Panc1 (cell line): ENCODE data around the gene S100A12. TPM values are rescaled to one million over a fixed set of nuclear protein-coding genes. Genes with fewer than 3 reads are reported as not detected.
"Not testable (repeated sequence)": the region's sequence is repeated elsewhere in the genome, so short reads cannot be mapped to it uniquely, and the experiment has no call there.

Experiments
- ATAC-seq: fragments of 200-7000 bp; cut with Tn5 transposase; 2 replicates; pipeline ENCODE4 v1.9.1; 2020; ENCODE audit warnings: mild to moderate bottlenecking, moderate library complexity
- BruUV-seq: library from RNA; stranded (reverse); fragments of 400-500 nt; replicated peaks from 2 replicates; lab custom pipeline; 2021; lab: Mats Ljungman, UMichigan
- CTCF ChIA-PET: fragments of 300-600 bp; sonication (Branson Sonifier 250); formaldehyde crosslinking; loops from one replicate; lab custom pipeline; 2022; ENCODE audit warnings: antibody characterized with exemption; lab: Charles Lee
- POLR2A ChIA-PET: fragments of 300-600 bp; sonication (Branson Sonifier 250); formaldehyde crosslinking; loops from one replicate; lab custom pipeline; 2022; ENCODE audit warnings: antibody characterized with exemption; lab: Charles Lee
- DNase-seq: peaks from one replicate; pipeline ENCODE4 v3.0.0-alpha.2; 2010; ENCODE audit warnings: low read depth, low spot score
- H3K27ac ChIP-seq: 2 replicates; pipeline ENCODE4 v1.5.1; 2011; ENCODE audit warnings: mild to moderate bottlenecking, low read length, inconsistent platforms
- H3K27me3 ChIP-seq: fragments of 200-500 bp; sonication (Bioruptor generic); 2 replicates; pipeline ENCODE4 v1.6.0; 2014; ENCODE audit warnings: low read length, inconsistent platforms; ENCODE audit not compliant: control insufficient read depth, insufficient read depth
- H3K36me3 ChIP-seq: fragments of 200-500 bp; sonication (Bioruptor generic); 2 replicates; pipeline ENCODE4 v1.5.1; 2014; ENCODE audit warnings: inconsistent platforms, mild to moderate bottlenecking, low read length, moderate library complexity; ENCODE audit not compliant: control insufficient read depth, insufficient read depth
- H3K4me1 ChIP-seq: 2 replicates; pipeline ENCODE4 v1.5.1; 2011; ENCODE audit warnings: inconsistent platforms, mild to moderate bottlenecking, low read length, moderate library complexity; ENCODE audit not compliant: control insufficient read depth, insufficient read depth
- H3K4me3 ChIP-seq, 2 experiments: 2 replicates each; pipeline ENCODE4 v1.5.1; 2011 to 2012; ENCODE audit warnings: low read depth in 2 of 2, low read length in 2 of 2, mild to moderate bottlenecking in 2 of 2, inconsistent platforms in 1 of 2, moderate library complexity in 1 of 2
- H3K9me3 ChIP-seq: fragments of 200-500 bp; sonication (Bioruptor generic); 2 replicates; pipeline ENCODE4 v1.5.1; 2014; ENCODE audit warnings: low read depth, mild to moderate bottlenecking, inconsistent platforms, low read length, moderate library complexity; ENCODE audit not compliant: control insufficient read depth, insufficient read depth
- POLR2AphosphoS5 ChIP-seq: IDR thresholded peaks from 2 replicates; pipeline ENCODE4 v1.6.1; 2012; ENCODE audit warnings: mild to moderate bottlenecking, low read depth, low read length, moderate library complexity
- SIN3A ChIP-seq: IDR thresholded peaks from 2 replicates; pipeline ENCODE4 v1.6.1; 2012; ENCODE audit warnings: low read depth, mild to moderate bottlenecking, low read length, moderate library complexity, borderline replicate concordance; ENCODE audit not compliant: insufficient read depth
- TCF7L2 ChIP-seq: IDR thresholded peaks from 2 replicates; pipeline ENCODE4 v1.6.1; 2011; ENCODE audit warnings: mild to moderate bottlenecking, low read depth, low read length, inconsistent platforms
- in situ Hi-C: cut with HindIII; loops from 2 replicates; pipeline ENCODE4 v1.10.0; 2016; ENCODE audit warnings: low sequenced_read_pairs, low pct_unique_long_range_greater_than_20kb
- intact Hi-C: fragments of 100-400 bp; cut with micrococcal nuclease; formaldehyde crosslinking; loops from one replicate; pipeline ENCODE4 v1.10.0; 2022; ENCODE audit not compliant: unreplicated experiment
- total RNA-seq: library from RNA; stranded (reverse); gene quantifications from one replicate; pipeline ENCODE4 v1.2.1, GENCODE V29; 2021; ENCODE audit not compliant: unreplicated experiment
- TF ChIP-seq, protein P1 (sequence below): fragments of 450-650 bp; IDR thresholded peaks from 2 replicates; pipeline ENCODE4 v1.5.1; 2017; ENCODE audit warnings: mild to moderate bottlenecking
- TF ChIP-seq, protein P2 (sequence below), 2 experiments: IDR thresholded peaks; 2 replicates each; pipeline ENCODE4 v1.6.1; 2011 to 2012; ENCODE audit warnings: low read depth in 2 of 2, control low read depth in 1 of 2, low read length in 1 of 2, mild to moderate bottlenecking in 1 of 2, moderate library complexity in 1 of 2; ENCODE audit not compliant: insufficient read depth in 1 of 2

The S100A12 gene
- total RNA-seq, 1 experiment from 2014 or later = not detected

- 0 out of 2 replicates have a peak, but pooled peaks have one; percentile 41 for ATAC-seq
- BruUV-seq = no TSS peak
- CTCF ChIA-PET = interaction anchor here (0.6 kb wide), 1 partner anchor 159 kb away, joined by 3 read pairs; no protein-coding TSS in a partner anchor
Observed at GRCh38 chr1:153348511-153349362, 26.7 kb downstream of the S100A12 start, which contains the start of gene PGLYRP4. TSS of gene PGLYRP4 (minus strand) at chr1:153348841. CDS start at chr1:153347932, 909 bp downstream.

DNA sequence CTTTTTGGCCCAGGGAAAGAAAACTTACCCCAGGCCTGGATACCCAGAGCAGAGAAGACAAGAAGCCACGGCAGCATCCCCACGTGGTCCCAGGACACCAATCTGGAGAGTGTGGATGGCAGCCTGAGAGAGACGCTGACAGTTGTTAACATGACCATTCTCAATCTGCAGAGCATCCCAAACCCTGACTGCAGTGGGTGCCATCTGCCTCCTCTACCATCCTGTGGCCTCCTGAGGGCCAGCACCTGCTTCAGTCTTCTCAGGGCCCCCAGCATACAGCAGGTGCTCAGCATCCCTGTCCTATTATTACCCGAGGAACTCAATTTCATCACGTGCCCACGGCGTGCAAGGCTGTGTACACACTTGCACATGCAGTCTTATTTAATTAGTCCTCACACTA is 27.6 kb downstream of the S100A12 start:
- H3K4me1 ChIP-seq = peaks cover 7% of the 10 kb centered on the region; the same call in 1 of the 2 replicates
- H3K4me3 ChIP-seq = no peak overlapping the region
- no peak overlapping the region for H3K27ac ChIP-seq
- no peak for DNase-seq
- ATAC-seq = no peak
- H3K36me3 ChIP-seq = no peaks in the 10 kb centered on the region
- peaks cover 14% of the 10 kb centered on the region for H3K27me3 ChIP-seq
- no TSS peak for BruUV-seq
- TF ChIP-seq SIN3A = no peak
- no peak for TF ChIP-seq TCF7L2
- no peak for TF ChIP-seq POLR2AphosphoS5
- TF ChIP-seq, protein P1, sequence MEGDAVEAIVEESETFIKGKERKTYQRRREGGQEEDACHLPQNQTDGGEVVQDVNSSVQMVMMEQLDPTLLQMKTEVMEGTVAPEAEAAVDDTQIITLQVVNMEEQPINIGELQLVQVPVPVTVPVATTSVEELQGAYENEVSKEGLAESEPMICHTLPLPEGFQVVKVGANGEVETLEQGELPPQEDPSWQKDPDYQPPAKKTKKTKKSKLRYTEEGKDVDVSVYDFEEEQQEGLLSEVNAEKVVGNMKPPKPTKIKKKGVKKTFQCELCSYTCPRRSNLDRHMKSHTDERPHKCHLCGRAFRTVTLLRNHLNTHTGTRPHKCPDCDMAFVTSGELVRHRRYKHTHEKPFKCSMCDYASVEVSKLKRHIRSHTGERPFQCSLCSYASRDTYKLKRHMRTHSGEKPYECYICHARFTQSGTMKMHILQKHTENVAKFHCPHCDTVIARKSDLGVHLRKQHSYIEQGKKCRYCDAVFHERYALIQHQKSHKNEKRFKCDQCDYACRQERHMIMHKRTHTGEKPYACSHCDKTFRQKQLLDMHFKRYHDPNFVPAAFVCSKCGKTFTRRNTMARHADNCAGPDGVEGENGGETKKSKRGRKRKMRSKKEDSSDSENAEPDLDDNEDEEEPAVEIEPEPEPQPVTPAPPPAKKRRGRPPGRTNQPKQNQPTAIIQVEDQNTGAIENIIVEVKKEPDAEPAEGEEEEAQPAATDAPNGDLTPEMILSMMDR = no peak
- TF ChIP-seq, protein P2, sequence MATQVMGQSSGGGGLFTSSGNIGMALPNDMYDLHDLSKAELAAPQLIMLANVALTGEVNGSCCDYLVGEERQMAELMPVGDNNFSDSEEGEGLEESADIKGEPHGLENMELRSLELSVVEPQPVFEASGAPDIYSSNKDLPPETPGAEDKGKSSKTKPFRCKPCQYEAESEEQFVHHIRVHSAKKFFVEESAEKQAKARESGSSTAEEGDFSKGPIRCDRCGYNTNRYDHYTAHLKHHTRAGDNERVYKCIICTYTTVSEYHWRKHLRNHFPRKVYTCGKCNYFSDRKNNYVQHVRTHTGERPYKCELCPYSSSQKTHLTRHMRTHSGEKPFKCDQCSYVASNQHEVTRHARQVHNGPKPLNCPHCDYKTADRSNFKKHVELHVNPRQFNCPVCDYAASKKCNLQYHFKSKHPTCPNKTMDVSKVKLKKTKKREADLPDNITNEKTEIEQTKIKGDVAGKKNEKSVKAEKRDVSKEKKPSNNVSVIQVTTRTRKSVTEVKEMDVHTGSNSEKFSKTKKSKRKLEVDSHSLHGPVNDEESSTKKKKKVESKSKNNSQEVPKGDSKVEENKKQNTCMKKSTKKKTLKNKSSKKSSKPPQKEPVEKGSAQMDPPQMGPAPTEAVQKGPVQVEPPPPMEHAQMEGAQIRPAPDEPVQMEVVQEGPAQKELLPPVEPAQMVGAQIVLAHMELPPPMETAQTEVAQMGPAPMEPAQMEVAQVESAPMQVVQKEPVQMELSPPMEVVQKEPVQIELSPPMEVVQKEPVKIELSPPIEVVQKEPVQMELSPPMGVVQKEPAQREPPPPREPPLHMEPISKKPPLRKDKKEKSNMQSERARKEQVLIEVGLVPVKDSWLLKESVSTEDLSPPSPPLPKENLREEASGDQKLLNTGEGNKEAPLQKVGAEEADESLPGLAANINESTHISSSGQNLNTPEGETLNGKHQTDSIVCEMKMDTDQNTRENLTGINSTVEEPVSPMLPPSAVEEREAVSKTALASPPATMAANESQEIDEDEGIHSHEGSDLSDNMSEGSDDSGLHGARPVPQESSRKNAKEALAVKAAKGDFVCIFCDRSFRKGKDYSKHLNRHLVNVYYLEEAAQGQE (IDR thresholded peaks at IDR 0.05; ENCODE audit: insufficient read depth in 1 of 2, low read depth in 2 of 2, low read length in 1 of 2) = no peak
- in situ Hi-C loops = no loop called here
- POLR2A ChIA-PET = no interaction called here
- intact Hi-C loops = no loop called here
- no peaks in the 10 kb centered on the region for H3K9me3 ChIP-seq
- CTCF ChIA-PET = no interaction called here

More at GRCh38 chr1:153348511-153349362, 26.7 kb downstream of the S100A12 start, which contains the start of gene PGLYRP4:
- intact Hi-C loops = no loop called here
- Histone ChIP-seq H3K36me3 (no peaks in the 10 kb centered on the region), H3K4me3 (no peak within 1 kb of the TSS), H3K9me3 (no peaks in the 10 kb centered on the region), H3K4me1 (peaks cover 7% of the 10 kb centered on the region; the same call in 1 of the 2 replicates), H3K27ac (no peak within 1 kb of the TSS), H3K27me3 (peaks cover 14% of the 10 kb centered on the region)
- in situ Hi-C loops = no loop called here
- TF ChIP-seq, protein P2 (IDR thresholded peaks at IDR 0.05; ENCODE audit: insufficient read depth in 1 of 2, low read depth in 2 of 2, low read length in 1 of 2) = no peak
- TF ChIP-seq SIN3A (no peak), TCF7L2 (no peak), POLR2AphosphoS5 (no peak)
- TF ChIP-seq, protein P1 = no peak
- POLR2A ChIA-PET = no interaction called here
- no peak for DNase-seq

- BruUV-seq, CTCF ChIA-PET, DNase-seq, H3K4me3 ChIP-seq, H3K27ac ChIP-seq, H3K4me1 ChIP-seq, ATAC-seq, H3K9me3 ChIP-seq, H3K36me3 ChIP-seq, intact Hi-C loops, POLR2A ChIA-PET, in situ Hi-C loops: not testable (repeated sequence)
- peaks cover 15% of the 10 kb centered on the region for H3K27me3 ChIP-seq
Observed at GRCh38 chr1:153347049-153347448, 28.4 kb downstream of the S100A12 start.
